ENCODE data around the gene P2RX2.

The P2RX2 gene

DNA sequence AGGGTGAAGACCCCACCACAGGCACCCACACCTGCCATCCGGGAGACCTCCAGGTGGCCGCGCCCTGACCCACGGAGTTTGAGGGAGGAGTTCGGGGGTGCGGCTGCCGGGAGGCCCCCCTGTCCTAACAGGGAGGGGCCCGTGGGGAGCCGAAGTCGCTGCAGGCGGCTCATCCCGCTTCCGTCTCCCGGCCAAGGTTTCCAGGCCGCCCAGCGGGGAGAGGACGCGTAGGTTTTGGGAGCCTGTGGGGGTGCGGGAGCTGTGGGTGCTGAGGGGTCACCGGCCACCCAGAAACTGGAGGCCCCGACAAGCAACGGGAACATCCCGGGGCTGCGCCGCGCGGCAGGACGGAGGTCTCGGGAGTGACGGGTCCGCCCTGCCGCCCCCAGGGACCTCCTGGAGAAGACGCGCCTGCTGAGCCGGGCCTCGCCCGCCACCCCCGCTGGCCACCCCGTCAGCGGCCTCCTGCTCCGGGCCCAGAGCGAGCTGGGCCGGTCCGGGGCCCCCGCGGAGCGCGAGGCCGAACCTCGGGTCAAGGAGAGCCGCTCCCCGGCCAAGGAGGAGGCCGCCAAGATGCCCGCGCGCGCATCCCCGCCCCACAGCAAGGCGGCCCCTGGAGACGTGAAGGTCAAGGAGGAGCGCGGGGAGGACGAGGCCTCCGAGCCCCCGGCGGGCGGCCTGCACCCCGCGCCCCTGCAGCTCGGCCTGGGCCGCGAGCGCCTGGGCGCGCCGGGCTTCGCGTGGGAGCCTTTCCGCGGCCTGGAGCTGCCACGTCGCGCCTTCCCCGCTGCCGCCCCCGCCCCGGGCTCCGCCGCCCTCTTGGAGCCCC lies 35.8 kb upstream of the P2RX2 start:
- in situ Hi-C loops (cut with MboI; ENCODE audit: low sequenced_read_pairs, unreplicated experiment) = no loop called here

DNA sequence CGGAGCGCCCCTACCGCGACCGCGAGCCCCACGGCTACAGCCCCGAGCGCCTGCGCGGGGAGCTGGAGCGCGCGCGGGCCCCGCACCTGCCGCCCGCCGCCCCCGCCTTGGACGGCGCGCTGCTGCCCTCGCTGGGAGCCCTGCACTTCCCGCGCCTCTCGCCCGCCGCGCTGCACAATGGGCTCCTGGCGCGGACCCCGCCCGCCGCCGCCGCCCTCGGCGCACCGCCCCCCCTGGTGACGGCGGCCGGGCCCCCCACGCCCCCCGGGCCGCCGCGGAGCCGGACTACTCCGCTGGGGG lies 35.2 kb upstream of the P2RX2 start:
- no peak for DNase-seq (ENCODE audit: low spot score)
- in situ Hi-C loops (cut with MboI; ENCODE audit: low sequenced_read_pairs, unreplicated experiment) = no loop called here
- TF ChIP-seq, protein P1, sequence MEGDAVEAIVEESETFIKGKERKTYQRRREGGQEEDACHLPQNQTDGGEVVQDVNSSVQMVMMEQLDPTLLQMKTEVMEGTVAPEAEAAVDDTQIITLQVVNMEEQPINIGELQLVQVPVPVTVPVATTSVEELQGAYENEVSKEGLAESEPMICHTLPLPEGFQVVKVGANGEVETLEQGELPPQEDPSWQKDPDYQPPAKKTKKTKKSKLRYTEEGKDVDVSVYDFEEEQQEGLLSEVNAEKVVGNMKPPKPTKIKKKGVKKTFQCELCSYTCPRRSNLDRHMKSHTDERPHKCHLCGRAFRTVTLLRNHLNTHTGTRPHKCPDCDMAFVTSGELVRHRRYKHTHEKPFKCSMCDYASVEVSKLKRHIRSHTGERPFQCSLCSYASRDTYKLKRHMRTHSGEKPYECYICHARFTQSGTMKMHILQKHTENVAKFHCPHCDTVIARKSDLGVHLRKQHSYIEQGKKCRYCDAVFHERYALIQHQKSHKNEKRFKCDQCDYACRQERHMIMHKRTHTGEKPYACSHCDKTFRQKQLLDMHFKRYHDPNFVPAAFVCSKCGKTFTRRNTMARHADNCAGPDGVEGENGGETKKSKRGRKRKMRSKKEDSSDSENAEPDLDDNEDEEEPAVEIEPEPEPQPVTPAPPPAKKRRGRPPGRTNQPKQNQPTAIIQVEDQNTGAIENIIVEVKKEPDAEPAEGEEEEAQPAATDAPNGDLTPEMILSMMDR (IDR thresholded peaks at IDR 0.05; ENCODE audit: borderline replicate concordance, control extremely low read depth, extremely low read depth, insufficient read depth, missing control alignments) = no peak

More for the DNA sequence above, 35.8 kb upstream of the P2RX2 start:
- TF ChIP-seq, protein P1 (IDR thresholded peaks at IDR 0.05; ENCODE audit: borderline replicate concordance, control extremely low read depth, extremely low read depth, insufficient read depth, missing control alignments) = no peak
- DNase-seq (ENCODE audit: low spot score) = no peak

DNA sequence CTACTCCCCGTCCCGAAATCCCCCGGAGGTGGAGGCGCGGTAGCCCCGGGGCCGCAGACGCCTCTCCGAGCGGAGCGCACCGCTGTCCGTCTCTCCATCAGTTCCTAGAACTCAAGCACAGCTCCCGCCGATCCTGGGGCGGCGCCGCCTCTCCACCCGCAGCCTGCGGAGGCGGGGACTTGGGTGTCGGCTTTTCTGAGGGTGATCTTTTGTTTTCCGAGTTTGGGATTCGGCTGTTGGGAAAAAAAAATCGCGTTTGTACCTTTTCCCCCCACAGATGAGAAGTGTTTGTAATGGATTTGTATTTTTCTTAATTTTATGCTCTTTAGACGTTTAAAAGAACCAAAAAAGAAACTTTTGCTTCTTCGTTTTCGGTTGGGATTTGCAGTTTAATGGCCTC lies 34.8 kb upstream of the P2RX2 start:
- no peak for DNase-seq (ENCODE audit: low spot score)
- TF ChIP-seq, protein P1 (IDR thresholded peaks at IDR 0.05; ENCODE audit: borderline replicate concordance, control extremely low read depth, extremely low read depth, insufficient read depth, missing control alignments) = no peak
- in situ Hi-C loops (cut with MboI; ENCODE audit: low sequenced_read_pairs, unreplicated experiment) = no loop called here

DNA sequence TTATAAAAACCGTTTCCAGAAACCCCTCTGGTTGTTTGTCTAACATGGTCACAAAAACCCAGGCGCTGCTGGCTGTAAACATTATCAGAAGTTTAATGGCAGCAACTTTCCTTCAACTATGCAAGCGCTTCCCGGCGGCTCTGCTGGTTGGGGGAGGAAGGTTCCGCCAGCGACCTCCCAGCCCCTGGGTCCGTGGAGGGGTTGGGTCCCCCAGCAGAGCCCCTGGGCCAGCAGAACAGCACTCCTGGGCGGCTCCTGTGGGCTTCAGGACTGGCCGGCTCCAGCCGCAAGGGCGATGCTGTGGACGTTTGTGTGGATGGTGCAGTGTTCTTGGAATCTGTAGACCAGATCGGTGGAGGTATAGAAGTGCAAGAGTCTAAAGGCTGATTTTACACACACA lies 34.1 kb upstream of the P2RX2 start:
- in situ Hi-C loops (cut with MboI; ENCODE audit: low sequenced_read_pairs, unreplicated experiment) = no loop called here

DNA sequence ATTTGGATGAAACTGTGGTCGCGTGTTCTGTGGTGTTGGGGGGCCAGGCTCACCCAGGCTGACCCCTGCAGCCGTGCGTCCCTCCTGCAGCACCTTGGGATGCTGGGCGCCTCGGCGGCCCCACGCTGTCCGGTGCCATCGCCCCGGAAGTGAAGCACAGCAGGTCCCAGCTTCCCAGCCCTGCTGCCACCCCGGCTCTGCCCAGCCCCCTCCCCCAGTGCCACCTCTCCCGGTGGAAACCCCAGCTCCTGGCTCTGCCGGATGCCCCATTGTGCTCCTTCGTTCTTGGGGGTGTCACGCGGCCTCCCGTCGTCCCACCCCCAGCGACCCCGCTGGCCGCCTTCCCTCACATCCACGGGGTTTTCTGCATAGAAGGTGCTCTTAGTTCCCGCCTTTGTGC lies 33.4 kb upstream of the P2RX2 start:
- in situ Hi-C loops (cut with MboI; ENCODE audit: low sequenced_read_pairs, unreplicated experiment) = no loop called here
- no peak for DNase-seq (ENCODE audit: low spot score)
- TF ChIP-seq, protein P1 (IDR thresholded peaks at IDR 0.05; ENCODE audit: borderline replicate concordance, control extremely low read depth, extremely low read depth, insufficient read depth, missing control alignments) = no peak

More for the DNA sequence above, 34.1 kb upstream of the P2RX2 start:
- TF ChIP-seq, protein P1 (IDR thresholded peaks at IDR 0.05; ENCODE audit: borderline replicate concordance, control extremely low read depth, extremely low read depth, insufficient read depth, missing control alignments) = no peak
- no peak for DNase-seq (ENCODE audit: low spot score)

DNA sequence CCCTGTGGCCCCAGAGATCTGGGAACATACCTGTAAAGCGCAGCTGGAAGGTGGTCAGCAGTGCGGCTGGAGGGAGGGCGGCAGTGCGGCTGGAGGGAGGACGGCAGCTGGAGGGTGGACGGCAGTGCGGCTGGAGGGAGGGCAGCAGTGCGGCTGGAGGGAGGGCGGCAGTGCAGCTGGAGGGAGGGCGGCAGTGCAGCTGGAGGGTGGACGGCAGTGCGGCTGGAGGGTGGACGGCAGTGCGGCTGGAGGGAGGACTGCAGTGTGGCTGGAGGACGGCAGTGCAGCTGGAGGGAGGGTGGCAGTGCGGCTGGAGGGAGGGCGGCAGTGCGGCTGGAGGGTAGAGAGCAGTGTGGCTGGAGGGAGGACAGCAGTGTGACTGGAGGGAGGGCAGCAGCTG lies 31.6 kb upstream of the P2RX2 start:
- in situ Hi-C loops (cut with MboI; ENCODE audit: low sequenced_read_pairs, unreplicated experiment) = no loop called here
- TF ChIP-seq, protein P1 (IDR thresholded peaks at IDR 0.05; ENCODE audit: borderline replicate concordance, control extremely low read depth, extremely low read depth, insufficient read depth, missing control alignments) = no peak
- DNase-seq (ENCODE audit: low spot score) = no peak
